Brain microvascular endothelial cell (primary cell): ENCODE measurements around the gene TIMM17B.

Source experiments
- DNase-seq: peaks from one replicate; pipeline ENCODE4 v3.0.0-alpha.2; 2020
- H3K27ac ChIP-seq: fragments of 250-450 bp; sonication (Bioruptor Pico); 2 replicates; pipeline ENCODE4 v1.5.1; 2020; ENCODE audit warnings: mild to moderate bottlenecking, moderate library complexity
- H3K27me3 ChIP-seq: fragments of 250-450 bp; sonication (Bioruptor Pico); replicated peaks from 2 replicates; pipeline ENCODE4 v1.5.1; 2020; ENCODE audit warnings: mild to moderate bottlenecking
- H3K36me3 ChIP-seq: fragments of 250-450 bp; sonication (Bioruptor Pico); replicated peaks from 2 replicates; pipeline ENCODE4 v1.5.1; 2020; ENCODE audit warnings: mild to moderate bottlenecking
- H3K4me3 ChIP-seq: 2 replicates; pipeline ENCODE4 v1.5.1; 2011; ENCODE audit warnings: low read depth, mild to moderate bottlenecking, control low read depth, low read length, moderate library complexity
- in situ Hi-C: cut with HindIII; loops from 2 replicates; pipeline ENCODE4 v1.10.0; 2017; ENCODE audit warnings: low sequenced_read_pairs, low pct_ligation_motif_present
- TF ChIP-seq, protein P1 (sequence below): IDR thresholded peaks from 2 replicates; pipeline ENCODE4 v1.5.1; 2011; ENCODE audit warnings: low read depth, mild to moderate bottlenecking, moderate library complexity, low read length, control low read depth, inconsistent platforms; ENCODE audit errors: missing control alignments

Gene TIMM17B

GRCh38 chrX:48848847-48849246, 48.7 kb downstream of the TIMM17B start:
- in situ Hi-C loops: no loop called here
- DNase-seq: no peak
- Histone ChIP-seq H3K27me3 (no peaks in the 10 kb centered on the region), H3K4me3 (no peak overlapping the region), H3K36me3 (no peaks in the 10 kb centered on the region), H3K27ac (no peak overlapping the region)
- TF ChIP-seq, protein P1, sequence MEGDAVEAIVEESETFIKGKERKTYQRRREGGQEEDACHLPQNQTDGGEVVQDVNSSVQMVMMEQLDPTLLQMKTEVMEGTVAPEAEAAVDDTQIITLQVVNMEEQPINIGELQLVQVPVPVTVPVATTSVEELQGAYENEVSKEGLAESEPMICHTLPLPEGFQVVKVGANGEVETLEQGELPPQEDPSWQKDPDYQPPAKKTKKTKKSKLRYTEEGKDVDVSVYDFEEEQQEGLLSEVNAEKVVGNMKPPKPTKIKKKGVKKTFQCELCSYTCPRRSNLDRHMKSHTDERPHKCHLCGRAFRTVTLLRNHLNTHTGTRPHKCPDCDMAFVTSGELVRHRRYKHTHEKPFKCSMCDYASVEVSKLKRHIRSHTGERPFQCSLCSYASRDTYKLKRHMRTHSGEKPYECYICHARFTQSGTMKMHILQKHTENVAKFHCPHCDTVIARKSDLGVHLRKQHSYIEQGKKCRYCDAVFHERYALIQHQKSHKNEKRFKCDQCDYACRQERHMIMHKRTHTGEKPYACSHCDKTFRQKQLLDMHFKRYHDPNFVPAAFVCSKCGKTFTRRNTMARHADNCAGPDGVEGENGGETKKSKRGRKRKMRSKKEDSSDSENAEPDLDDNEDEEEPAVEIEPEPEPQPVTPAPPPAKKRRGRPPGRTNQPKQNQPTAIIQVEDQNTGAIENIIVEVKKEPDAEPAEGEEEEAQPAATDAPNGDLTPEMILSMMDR: no peak
